NCI-H510A treated with DMSO at 0.1 percent for 48 hours (cell line): Measurements from ENCODE around the gene FIGN.

Experiments used
- DNase-seq: peaks from one replicate; lab custom pipeline; 2025; lab: John Stamatoyannopoulos, UW

FIGN gene

GRCh38 chr2:163611557-163611906 is 124.3 kb downstream of the FIGN start:
- no peak for DNase-seq

GRCh38 chr2:163610817-163611556 is 124.8 kb downstream of the FIGN start:
- DNase-seq: no peak

GRCh38 chr2:163607630-163608029 is 128.2 kb downstream of the FIGN start:
- no peak for DNase-seq

- no peak for DNase-seq
These were observed 128.9 kb downstream of the FIGN start for GRCh38 chr2:163606878-163607277.

DNA sequence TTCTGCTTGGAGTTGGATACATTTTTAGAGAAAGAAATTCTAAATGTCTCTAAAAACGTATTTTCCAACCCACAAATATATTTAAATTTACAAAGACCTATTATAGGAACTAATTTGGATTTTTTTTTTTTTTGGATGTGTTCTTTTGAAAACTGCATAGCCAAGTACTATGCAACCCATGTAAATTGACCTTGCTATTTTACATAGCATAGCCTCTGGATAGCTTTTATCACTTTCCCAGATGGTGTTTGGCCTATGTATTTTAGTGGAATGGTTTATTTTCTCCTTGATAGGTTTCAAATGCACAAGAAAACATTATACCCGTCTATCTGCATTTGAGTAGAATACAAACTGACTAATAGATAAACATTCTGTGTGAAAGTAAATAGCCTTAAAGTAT is 130.0 kb downstream of the FIGN start:
- no peak for DNase-seq

- DNase-seq: peak; percentile 6
These were observed 130.8 kb downstream of the FIGN start for GRCh38 chr2:163604941-163605555.

- no peak for DNase-seq
These were observed 133.6 kb downstream of the FIGN start for GRCh38 chr2:163602196-163602595.

DNA sequence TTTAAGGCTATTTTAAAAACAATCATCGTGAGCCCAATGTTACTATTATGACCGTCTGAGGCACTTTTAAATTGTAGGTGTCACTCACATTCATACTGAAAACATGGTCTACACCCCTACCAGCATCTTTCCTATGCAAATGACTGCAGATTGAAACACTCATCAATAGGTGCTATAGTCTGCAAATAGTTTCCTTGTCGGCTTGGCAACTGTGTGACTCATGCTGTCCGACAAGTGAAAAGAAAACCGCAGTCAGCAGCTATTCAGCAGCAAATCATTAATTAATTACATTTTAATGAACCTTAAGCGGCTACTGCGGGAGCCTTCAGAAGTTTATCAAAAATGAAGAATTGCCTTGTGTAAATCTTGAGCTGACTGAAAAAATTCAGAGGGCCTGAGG is 134.4 kb downstream of the FIGN start:
- no peak for DNase-seq

DNA sequence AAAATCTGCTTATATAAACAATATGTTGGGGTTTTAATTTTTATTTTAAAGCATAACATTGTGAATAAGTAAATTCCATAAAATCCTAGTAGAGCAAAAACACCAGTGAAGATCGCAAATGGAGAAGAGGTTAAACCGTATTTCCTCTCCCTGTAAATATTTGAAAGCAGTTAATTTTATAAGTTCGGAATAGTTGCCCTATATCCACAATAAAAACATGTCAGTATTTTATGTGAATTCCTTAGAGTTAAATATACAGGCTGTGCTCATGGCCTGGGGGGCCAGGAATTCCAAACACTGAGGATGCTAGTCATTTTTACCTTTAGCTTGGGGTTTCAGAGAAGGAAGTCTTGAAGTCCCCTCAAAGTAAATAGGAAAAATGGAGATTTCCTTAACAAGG is 135.0 kb downstream of the FIGN start:
- DNase-seq: no peak

GRCh38 chr2:163595028-163595427 is 140.8 kb downstream of the FIGN start:
- DNase-seq: no peak

DNA sequence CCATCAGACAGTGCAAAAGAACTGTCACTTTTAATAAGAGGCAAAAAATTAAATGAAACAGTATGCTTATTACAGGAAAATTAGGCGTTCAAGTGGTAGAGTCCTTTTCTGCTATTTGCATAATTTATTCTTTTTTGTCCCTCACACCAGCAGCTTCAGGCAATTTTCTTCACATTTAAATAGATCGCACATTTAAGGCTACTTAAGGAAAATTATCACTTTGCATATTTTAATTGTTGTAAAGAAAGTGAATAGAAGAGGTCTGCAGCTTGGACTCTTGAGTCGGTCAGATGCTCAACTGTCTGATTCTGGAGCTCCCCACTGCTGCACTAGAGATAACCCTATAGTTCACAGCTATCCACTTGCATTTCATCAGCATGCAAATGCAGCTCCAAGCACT is 141.3 kb downstream of the FIGN start:
- no peak for DNase-seq

DNA sequence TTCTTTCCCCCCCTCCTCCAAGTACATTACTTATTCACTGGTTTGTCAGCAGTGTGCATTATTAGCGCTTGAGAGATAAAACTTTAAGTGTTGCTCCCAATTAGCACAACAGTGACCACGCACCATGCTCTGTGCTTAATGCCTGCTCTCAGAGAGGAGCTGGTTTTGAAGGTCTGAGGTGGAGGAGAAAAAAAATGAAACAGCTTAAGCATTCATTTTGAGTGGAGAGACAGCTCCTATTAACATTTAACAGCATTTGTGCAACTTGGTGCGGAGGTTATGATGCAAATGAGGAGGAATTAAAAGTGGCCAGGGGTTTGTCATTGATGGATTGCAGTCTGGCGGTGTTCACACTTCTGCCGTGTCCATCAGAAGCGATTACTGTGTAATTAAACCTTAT is 141.8 kb downstream of the FIGN start:
- DNase-seq: no peak

GRCh38 chr2:163592954-163593622 is 142.7 kb downstream of the FIGN start:
- DNase-seq: no peak

DNA sequence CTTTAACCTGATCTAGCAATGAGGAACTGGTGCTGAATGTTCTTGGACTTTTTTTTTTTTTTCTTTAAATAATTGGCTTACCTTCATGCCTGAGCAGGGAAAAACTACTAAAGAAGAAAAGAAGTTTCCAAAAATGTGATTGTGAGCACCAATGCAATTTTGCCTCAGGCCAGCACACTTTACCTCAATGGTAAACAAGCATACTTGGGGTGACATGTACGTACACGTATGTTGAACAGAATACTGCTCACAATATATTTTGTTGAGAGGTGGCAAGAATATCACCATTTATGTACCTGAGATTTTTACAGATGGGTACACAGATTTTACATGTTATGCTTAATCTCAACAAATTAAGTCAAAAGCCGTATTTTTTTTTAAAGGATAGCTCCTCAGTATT is 144.3 kb downstream of the FIGN start:
- no peak for DNase-seq

GRCh38 chr2:163580757-163581156 is 155.1 kb downstream of the FIGN start:
- no peak for DNase-seq

DNA sequence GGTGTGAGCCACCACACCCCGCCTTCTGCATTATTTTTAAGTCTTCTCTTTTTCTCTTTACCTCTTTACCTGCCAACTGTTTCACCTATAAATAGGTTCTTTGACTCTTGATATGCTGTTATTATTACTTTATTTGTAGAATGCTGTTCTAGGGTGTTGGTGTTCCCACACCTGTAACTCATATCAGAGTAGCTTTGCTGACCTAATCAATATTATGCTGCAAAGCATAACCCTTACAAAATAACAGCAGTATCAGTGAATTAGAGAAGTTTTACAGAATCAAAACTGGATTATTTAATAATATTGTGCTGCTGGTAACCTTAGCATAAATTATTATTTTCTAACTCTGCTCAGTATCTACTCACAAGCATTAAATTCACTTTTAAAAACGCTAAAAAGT is 161.5 kb downstream of the FIGN start:
- DNase-seq: no peak

- DNase-seq: no peak
These were observed 162.2 kb downstream of the FIGN start for GRCh38 chr2:163573652-163574051.

GRCh38 chr2:163572850-163573249 is 163.0 kb downstream of the FIGN start:
- DNase-seq: no peak

- no peak for DNase-seq
These were observed 164.2 kb downstream of the FIGN start for GRCh38 chr2:163571423-163572102.

DNA sequence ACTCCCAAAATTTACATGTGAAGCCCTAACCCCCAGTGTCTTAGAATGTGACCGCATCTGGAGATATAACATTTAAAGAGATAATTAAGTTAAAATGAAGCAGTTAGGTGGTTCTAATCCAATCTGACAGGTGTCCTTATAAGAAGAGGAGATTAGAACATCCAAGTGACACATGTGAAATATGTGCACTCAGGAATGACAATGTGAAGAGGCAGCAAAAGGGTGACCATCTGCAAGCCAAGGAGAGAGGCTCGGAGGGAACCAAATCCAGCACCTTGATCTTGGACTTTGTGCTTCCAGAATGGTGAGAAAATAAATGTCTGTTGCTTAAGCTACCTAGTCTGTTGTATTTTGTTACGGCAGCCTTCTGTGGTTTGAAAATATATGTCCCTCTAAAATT is 165.4 kb downstream of the FIGN start:
- no peak for DNase-seq

DNA sequence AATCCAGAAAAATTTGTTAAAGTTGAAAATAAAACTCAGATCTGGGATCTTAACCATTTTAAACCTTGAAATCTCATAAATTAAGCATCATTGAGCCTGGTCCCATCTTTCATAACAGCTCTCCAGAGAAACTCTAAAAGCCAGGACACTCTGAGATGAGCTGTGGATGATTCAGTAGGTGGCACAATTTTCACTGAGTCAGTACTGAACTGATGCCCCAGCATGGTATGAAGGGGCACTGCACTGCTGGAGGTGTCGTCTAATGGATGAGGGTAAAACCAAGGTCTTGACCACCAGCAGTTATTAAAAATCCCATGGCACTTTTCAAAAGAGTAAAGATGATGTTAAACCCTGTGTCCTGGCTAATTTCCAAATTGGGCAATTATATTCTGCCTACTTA is 170.6 kb downstream of the FIGN start:
- no peak for DNase-seq

DNA sequence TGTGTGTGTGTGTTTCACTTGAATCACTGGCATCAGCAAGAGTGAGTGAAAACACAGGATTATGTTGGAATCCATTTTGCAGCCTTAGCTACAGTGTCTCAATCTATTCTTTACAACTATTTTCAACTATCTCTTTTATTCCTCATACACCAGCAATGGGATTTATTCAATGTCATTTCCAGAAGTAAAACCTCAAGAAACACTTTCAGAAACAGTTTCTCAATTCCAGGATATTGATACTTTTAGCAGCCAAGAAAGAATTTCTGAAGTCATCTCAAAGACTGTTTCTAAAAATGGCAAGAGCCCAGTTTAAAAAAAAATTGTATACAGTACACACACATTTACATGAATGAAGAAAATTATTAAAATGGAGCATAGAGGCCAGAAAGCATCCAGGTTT is 171.6 kb downstream of the FIGN start:
- DNase-seq: no peak

- DNase-seq: no peak
These were observed 172.5 kb downstream of the FIGN start for GRCh38 chr2:163563336-163563735.
